Activated naive CD8-positive, alpha-beta T cell treated with anti-CD3 and anti-CD28 coated beads, Interleukin-2, amount 10 ng/mL, durations not matched to agents 7 days and 5 days (primary cell): ENCODE results near the gene LMO2. TPM values are rescaled to one million over a fixed set of nuclear protein-coding genes. Genes with fewer than 3 reads are reported as not detected.
A peak's percentile ranks its signal among the peaks of the same experiment; 100 is the strongest.
"Not testable (repeated sequence)": the region's sequence is repeated elsewhere in the genome, so short reads cannot be mapped to it uniquely, and the experiment has no call there.

Experiments used
- ATAC-seq: fragments of 150-1000 bp; cut with Tn5 transposase; one replicate; pipeline ENCODE4 v1.10.0; 2021; ENCODE audit warnings: low read depth, moderate library complexity
- POLR2A ChIA-PET: fragments of 350-600 bp; sonication (Branson Sonifier 250); formaldehyde crosslinking; loops from one replicate; lab custom pipeline; 2021; ENCODE audit warnings: antibody characterized with exemption; lab: Charles Lee
- DNase-seq: peaks from one replicate; pipeline ENCODE4 v3.0.0; 2021
- H3K27ac Mint-ChIP-seq: one replicate; pipeline ENCODE4 v1.8.0; 2022; ENCODE audit warnings: mild to moderate bottlenecking, mixed read lengths
- H3K27me3 Mint-ChIP-seq: one replicate; pipeline ENCODE4 v1.8.0; 2022; ENCODE audit warnings: mild to moderate bottlenecking, moderate library complexity, mixed read lengths
- H3K36me3 Mint-ChIP-seq: one replicate; pipeline ENCODE4 v1.8.0; 2021; ENCODE audit warnings: mild to moderate bottlenecking, mixed read lengths
- H3K4me1 Mint-ChIP-seq: one replicate; pipeline ENCODE4 v1.8.0; 2021; ENCODE audit warnings: mixed read lengths
- H3K4me3 Mint-ChIP-seq: one replicate; pipeline ENCODE4 v1.8.0; 2022; ENCODE audit warnings: mild to moderate bottlenecking, moderate library complexity, mixed read lengths
- H3K9me3 Mint-ChIP-seq: one replicate; pipeline ENCODE4 v1.8.0; 2021; ENCODE audit warnings: mixed read lengths
- total RNA-seq, 2 experiments: library from RNA; stranded (reverse); gene quantifications; one replicate each; pipeline ENCODE4 v1.2.3, GENCODE V29; 2021

LMO2 gene
- total RNA-seq, 2 experiments from 2014 or later: 0.44 to 0.48 TPM

DNA sequence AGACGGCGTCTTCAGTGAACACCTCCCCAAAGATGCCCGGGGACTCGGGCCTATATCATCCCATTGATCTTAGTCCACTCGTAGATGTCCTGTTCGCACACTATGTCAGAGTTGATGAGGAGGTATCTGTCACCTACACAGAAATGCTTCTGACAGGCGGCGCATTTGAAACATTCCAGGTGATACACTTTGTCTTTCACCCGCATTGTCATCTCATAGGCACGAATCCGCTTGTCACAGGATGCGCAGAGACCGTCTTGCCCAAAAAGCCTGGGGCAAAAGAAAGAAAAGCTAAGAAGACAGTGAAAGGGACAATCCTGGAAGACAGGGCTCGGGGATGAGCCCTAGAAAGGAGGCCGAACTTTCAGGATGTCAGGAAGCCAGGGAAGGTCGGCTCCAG lies 32.6 kb downstream of the LMO2 start:
- ATAC-seq (no peak), DNase-seq (no peak)
- Mint-ChIP-seq H3K9me3 (no peaks in the 10 kb centered on the region), H3K27ac (no peak overlapping the region), H3K27me3 (peaks cover 60% of the 10 kb centered on the region), H3K4me1 (no peaks in the 10 kb centered on the region), H3K4me3 (no peak overlapping the region), H3K36me3 (no peaks in the 10 kb centered on the region)
- POLR2A ChIA-PET: no interaction called here

DNA sequence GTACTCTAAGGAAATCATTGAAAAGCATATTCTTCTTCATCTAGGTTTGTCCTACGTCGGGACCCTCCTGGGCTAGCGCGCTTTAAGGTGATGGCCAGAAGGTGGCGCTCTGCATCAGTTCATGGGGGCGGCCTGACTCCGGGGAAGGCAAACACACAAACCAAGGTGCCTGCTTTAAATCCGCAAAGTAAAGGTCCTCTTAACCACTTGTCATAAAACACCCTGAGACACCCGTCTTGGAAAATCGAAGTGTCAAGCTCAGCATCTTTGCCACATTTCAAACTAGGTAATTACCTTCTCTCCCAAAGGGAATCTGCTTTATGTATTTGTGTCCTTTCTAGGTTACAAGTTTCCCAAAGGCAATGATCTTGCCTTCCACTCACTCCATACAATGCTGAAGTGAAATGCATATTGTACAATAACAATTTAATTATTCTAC lies 33.9 kb downstream of the LMO2 start:
- Mint-ChIP-seq H3K4me1 (no peaks in the 10 kb centered on the region), H3K4me3 (no peak overlapping the region), H3K9me3 (no peaks in the 10 kb centered on the region), H3K27ac (no peak overlapping the region), H3K27me3 (peaks cover 52% of the 10 kb centered on the region), H3K36me3 (no peaks in the 10 kb centered on the region)
- POLR2A ChIA-PET: no interaction called here
- DNase-seq: peak; percentile 74
- ATAC-seq: peak; percentile 82

DNA sequence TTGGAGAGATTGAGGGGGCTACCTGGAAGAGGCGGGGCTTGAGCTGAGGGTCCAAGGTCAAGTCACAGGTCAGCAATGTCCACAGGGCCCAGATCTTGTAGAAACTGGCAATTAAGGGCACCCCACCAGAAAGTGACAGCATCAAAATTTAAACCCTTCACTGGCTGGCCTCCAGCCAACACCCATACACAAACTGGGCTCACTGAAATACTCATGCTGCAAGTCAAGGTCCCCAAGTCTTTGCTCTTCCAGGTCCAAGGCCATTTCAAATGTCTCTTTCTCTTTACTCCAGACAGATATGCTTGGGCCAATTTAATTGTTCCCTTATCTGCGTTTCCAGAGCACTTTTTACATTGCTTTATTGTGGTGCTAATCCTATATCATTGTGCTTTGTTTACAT lies 36.4 kb downstream of the LMO2 start:
- no peak overlapping the region for H3K4me3 Mint-ChIP-seq
- H3K27ac Mint-ChIP-seq: no peak overlapping the region
- POLR2A ChIA-PET: no interaction called here
- H3K9me3 Mint-ChIP-seq: no peaks in the 10 kb centered on the region
- ATAC-seq (no peak), DNase-seq (no peak)
- peaks cover 46% of the 10 kb centered on the region for H3K27me3 Mint-ChIP-seq
- no peaks in the 10 kb centered on the region for H3K36me3 Mint-ChIP-seq
- H3K4me1 Mint-ChIP-seq: no peaks in the 10 kb centered on the region

DNA sequence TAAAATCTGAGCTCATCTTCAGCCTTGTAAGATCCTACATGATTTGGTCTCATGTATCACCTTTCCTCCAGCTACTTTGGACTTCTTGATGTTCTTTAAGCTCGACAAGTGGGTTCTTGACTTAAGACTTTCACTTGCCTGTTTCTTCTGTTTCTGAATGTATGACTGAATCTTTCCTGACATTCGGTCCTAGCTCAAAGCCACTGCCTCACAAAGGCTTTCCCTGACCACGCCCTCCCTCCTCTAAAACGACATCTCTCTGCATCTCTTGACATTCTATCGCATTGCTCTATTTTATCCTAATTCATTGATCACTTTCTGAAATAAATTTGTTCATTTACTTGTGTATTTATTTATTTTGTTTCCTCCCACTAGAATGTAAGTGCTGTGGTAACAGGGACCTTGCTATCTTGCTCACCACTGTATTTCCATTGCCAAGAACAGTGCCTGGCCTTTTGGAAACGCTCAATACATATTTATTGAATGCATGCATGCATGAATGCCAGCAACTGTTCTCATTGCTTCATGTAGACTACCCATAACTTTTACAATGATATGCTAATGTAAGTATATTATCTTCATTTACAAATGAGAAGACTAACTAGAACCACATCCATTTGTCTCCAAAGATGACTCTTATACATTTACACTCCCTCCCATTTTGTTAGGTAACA lies 43.0 kb downstream of the LMO2 start:
- no peak for DNase-seq
- Mint-ChIP-seq H3K4me1 (no peaks in the 10 kb centered on the region), H3K36me3 (no peaks in the 10 kb centered on the region), H3K27me3 (peaks cover 31% of the 10 kb centered on the region), H3K4me3 (no peak overlapping the region), H3K9me3 (no peaks in the 10 kb centered on the region), H3K27ac (no peak overlapping the region)
- POLR2A ChIA-PET: no interaction called here
- no peak for ATAC-seq

DNA sequence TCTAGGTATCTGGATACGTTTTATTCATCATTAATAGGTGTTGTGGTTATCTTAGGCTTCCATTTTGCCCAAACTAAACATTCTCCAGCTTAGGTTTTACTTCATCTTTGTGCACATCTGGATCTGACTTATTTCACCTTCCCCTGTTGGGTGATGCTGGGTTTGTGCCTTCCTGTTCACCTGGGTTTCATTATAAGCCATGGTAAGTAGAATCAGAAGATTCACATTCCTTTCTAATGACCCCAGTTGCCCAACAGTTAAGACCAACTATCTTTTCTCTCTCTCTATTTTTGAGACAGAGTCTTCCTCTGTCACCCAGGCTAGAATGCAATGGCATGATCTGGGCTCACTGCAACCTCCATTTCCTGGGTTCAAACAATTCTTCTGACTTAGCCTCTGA lies 44.6 kb downstream of the LMO2 start:
- Mint-ChIP-seq H3K36me3 (no peaks in the 10 kb centered on the region), H3K27me3 (peaks cover 32% of the 10 kb centered on the region), H3K27ac (no peak overlapping the region), H3K9me3 (no peaks in the 10 kb centered on the region), H3K4me1 (no peaks in the 10 kb centered on the region), H3K4me3 (no peak overlapping the region)
- no peak for ATAC-seq
- no peak for DNase-seq
- POLR2A ChIA-PET: no interaction called here

DNA sequence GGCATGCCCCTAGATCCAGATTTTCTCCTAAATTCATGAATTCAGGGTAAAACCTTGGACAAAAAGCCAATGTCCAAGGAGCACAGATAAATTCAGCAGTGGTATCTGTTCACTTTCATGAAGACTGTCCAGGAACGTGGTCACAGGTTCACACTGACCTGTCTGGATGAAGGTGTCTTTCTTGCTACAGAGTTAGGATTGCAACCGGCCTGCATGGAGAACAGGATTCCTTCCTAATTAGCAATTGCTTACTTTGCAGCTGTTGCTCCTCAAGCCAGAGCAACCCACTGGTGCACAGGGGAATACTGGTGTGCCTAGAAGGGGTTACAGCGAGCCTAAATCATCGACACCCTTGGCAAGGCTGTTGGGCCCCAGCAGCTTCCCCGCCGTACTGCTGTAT lies 47.6 kb downstream of the LMO2 start:
- Mint-ChIP-seq H3K4me3 (no peak overlapping the region), H3K4me1 (no peaks in the 10 kb centered on the region), H3K27ac (no peak overlapping the region), H3K27me3 (peaks cover 42% of the 10 kb centered on the region), H3K36me3 (no peaks in the 10 kb centered on the region), H3K9me3 (no peaks in the 10 kb centered on the region)
- no peak for ATAC-seq
- DNase-seq: no peak
- POLR2A ChIA-PET: no interaction called here

DNA sequence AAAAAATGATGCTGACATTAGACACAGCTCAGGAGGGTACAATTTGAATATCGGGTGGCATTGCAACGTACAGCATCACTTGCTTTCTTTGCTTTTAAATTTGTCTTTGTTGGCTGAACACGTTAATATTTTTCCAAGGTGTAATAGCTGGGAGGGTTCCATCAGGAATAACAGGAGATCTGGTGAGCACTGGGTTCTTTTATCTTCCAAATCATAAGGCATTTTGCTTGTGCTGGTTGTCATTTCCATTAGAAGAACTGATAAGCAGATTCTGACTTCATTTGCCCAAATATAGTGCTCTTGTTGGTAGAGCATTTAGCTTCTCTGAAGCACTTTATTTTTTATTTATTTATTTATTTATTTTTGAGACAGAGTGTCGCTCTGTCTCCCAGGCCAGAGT lies 48.9 kb downstream of the LMO2 start:
- no peaks in the 10 kb centered on the region for H3K4me1 Mint-ChIP-seq
- no peaks in the 10 kb centered on the region for H3K36me3 Mint-ChIP-seq
- DNase-seq (no peak), ATAC-seq (no peak)
- H3K4me3 Mint-ChIP-seq: no peak overlapping the region
- POLR2A ChIA-PET: no interaction called here
- no peaks in the 10 kb centered on the region for H3K9me3 Mint-ChIP-seq
- no peak overlapping the region for H3K27ac Mint-ChIP-seq
- H3K27me3 Mint-ChIP-seq: peaks cover 42% of the 10 kb centered on the region

DNA sequence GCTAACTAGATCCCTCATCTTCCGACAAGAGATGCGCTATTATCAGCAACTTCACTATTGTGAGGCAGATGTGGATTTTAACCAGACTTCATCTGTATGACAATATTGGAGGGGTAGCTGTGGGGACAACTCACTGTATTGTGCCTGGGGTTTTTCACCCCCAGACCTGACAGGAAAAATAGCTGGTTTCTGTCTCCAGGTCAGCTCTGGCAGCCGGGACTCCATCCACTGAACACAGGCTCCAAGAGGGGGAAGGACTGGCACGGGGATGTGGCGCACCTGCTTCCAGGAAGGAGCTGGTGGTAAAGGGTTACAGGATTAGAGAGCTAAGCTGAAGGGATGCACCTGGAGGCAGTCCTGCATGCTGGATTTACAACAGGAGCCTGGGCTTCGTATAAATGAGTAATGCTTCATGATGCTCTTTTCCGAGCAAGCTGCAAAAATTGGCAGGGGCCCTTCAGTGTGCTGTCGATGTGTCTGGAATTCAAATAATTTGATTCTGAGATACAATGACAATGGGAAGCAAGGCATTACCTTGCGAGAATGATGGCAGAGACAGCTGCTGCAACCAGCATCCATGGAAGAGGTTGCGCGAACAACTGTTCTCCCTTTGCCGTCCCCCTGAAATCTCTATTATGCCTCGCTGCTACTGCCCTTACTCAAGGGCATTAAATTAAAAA lies 49.5 kb downstream of the LMO2 start:
- no peak overlapping the region for H3K4me3 Mint-ChIP-seq
- peaks cover 38% of the 10 kb centered on the region for H3K27me3 Mint-ChIP-seq
- no peak for ATAC-seq
- no peaks in the 10 kb centered on the region for H3K9me3 Mint-ChIP-seq
- H3K4me1 Mint-ChIP-seq: no peaks in the 10 kb centered on the region
- H3K27ac Mint-ChIP-seq: no peak overlapping the region
- H3K36me3 Mint-ChIP-seq: no peaks in the 10 kb centered on the region
- DNase-seq: no peak
- POLR2A ChIA-PET: no interaction called here

DNA sequence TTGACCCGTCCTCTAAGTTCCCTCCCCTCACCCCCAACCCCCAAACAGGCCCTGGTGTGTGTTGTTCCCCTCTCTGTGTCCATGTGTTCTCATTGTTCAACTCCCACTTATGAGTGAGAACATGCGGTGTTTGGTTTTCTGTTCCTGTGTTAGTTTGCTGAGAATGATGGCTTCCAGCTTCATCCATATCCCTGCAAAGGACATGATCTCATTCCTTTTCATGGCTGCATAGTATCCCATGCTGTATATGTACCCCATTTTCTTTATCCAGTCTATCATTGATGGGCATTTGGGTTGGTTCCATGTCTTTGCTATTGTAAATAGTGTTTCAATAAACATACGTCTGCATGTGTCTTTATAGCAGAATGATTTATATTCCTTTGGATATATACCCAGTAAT lies 53.6 kb downstream of the LMO2 start:
- ATAC-seq, H3K9me3 Mint-ChIP-seq, H3K4me1 Mint-ChIP-seq, DNase-seq, POLR2A ChIA-PET, H3K27ac Mint-ChIP-seq, H3K36me3 Mint-ChIP-seq, H3K4me3 Mint-ChIP-seq: not testable (repeated sequence)
- H3K27me3 Mint-ChIP-seq: peaks cover 44% of the 10 kb centered on the region

DNA sequence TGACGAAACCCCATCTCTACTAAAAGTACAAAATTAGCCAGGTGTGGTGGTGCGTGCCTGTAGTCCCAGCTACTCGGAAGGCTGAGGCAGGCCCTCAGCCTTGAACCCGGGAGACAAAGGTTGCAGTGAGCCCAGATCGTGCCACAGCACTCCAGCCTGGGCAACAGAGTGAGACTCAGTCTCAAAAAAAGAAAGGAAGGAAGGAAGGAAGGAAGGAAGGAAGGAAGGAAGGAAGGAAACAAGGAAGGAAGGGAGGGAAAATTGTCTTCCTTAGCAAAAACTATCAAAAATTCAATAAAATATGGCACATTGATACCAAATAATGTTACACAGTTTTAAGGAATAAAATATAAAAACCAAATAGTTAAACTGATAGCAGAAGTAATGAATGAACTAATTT lies 54.5 kb downstream of the LMO2 start:
- H3K36me3 Mint-ChIP-seq, POLR2A ChIA-PET, DNase-seq, H3K9me3 Mint-ChIP-seq, ATAC-seq, H3K4me1 Mint-ChIP-seq, H3K27ac Mint-ChIP-seq, H3K4me3 Mint-ChIP-seq: not testable (repeated sequence)
- H3K27me3 Mint-ChIP-seq: peaks cover 42% of the 10 kb centered on the region

DNA sequence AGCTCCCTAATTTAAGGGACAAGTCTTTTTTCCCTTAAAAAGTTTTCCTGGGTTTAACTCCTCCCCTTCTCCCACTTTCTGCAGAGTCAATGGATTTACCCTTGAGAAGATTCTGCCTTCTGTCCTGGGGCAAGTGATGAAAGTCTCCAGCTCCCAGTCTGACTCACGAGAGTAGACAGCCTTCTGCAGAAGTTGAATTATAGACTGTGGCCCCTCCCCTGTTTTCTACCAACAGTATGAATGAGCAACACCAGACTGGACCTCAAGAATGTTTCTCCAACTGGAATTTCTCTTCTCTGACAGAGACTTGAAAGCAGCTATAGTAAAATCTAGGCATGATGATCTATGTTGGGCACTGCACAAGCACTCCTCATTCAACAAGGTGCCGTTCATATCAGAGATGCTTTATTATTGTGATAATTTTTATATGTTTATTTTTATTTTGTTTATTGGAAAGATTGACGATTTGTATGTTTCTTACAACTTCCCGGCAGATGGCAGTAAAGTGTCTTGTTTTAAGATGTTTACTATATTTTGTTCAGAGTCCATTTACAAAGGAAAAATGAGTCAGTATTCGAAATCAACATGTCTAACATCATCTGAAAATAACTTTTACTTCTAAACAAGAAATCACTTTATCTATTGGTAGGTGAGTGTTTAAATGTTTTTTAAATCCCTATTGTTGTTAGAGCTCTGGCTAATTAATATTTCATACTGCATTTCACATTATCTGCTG lies 56.6 kb downstream of the LMO2 start:
- DNase-seq (no peak), ATAC-seq (no peak)
- Mint-ChIP-seq H3K4me3 (no peak overlapping the region), H3K36me3 (no peaks in the 10 kb centered on the region), H3K27ac (no peak overlapping the region), H3K4me1 (no peaks in the 10 kb centered on the region), H3K27me3 (peaks cover 38% of the 10 kb centered on the region), H3K9me3 (no peaks in the 10 kb centered on the region)
- POLR2A ChIA-PET: no interaction called here

DNA sequence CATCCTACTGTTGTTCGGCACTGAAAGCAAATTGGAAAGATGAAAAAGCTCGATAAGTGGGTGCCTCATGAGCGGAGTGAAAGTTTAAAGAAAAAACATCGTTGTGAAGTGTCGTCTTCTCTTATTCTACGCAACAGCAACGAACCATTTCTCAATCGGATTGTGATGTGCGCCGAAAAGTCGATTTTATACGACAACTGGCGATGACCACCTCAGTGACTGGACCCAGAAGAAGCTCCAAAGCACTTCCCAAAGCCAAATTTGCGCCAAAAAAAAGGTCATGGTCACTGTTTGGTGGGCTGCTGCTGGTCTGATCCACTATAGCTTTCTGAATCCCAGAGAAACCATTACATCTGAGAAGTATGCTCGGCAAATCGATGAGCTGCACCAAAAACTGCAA lies 59.2 kb downstream of the LMO2 start:
- Mint-ChIP-seq H3K9me3 (no peaks in the 10 kb centered on the region), H3K27me3 (peaks cover 44% of the 10 kb centered on the region), H3K4me3 (no peak overlapping the region), H3K4me1 (peaks cover 7% of the 10 kb centered on the region), H3K27ac (no peak overlapping the region), H3K36me3 (no peaks in the 10 kb centered on the region)
- no peak for DNase-seq
- POLR2A ChIA-PET: no interaction called here
- ATAC-seq: no peak

DNA sequence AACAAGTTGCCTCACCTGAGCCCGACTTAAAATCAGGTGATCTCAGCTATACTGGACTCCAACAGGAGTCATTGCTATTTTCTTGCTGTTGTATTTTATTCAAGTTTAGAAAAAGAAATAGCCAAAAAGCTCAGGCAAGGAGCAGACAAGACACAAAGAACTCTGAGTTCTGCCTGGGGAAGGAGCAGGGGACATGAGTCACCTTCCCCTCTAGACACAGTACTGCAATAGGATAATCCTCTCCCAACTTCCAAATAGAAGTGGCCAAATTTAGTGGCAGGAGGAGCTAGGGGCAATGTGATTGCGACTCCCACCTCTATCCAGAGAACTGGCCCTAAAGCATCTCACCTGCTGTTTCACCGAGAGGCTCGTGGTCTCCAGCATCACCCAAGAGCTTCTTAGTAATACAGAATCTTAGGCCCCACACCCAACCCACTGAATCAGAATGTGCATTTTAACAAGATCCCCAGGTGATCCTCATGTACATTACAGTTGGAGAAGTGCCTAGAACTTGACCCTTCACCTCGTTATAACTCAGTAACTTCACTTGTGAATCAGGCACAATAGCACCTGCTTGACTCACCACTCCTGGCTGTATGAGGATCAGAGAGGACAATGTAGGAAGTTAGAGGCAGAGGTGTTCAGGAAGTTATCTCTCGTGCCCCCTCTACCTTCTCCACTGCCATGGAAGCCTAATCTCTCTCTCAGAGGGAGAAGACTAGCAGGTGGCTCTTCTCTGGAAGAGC lies 60.8 kb downstream of the LMO2 start:
- no peak overlapping the region for H3K4me3 Mint-ChIP-seq
- H3K4me1 Mint-ChIP-seq: peaks cover 7% of the 10 kb centered on the region
- no peak for ATAC-seq
- POLR2A ChIA-PET: no interaction called here
- H3K9me3 Mint-ChIP-seq: no peaks in the 10 kb centered on the region
- no peak overlapping the region for H3K27ac Mint-ChIP-seq
- H3K36me3 Mint-ChIP-seq: no peaks in the 10 kb centered on the region
- DNase-seq: no peak
- peaks cover 54% of the 10 kb centered on the region for H3K27me3 Mint-ChIP-seq
